Esophagus (tissue), 2 donors: Measurements from ENCODE around the gene VAV2. TPM values are rescaled to one million over a fixed set of nuclear protein-coding genes. Genes with fewer than 3 reads are reported as not detected.

Experiments used
- H3K27ac ChIP-seq, 2 donors: one replicate each; pipeline ENCODE4 v1.5.1; 2013; ENCODE audit warnings: low read depth in 2 of 2, mild to moderate bottlenecking in 2 of 2, inconsistent platforms in 1 of 2, low read length in 1 of 2, moderate library complexity in 1 of 2
- H3K27me3 ChIP-seq, 2 donors: one replicate each; pipeline ENCODE4 v1.6.1; 2013; ENCODE audit warnings: low read length in 2 of 2, control low read depth in 1 of 2, mild to moderate bottlenecking in 1 of 2; ENCODE audit not compliant: insufficient read depth in 2 of 2, control insufficient read depth in 1 of 2
- H3K36me3 ChIP-seq, 2 donors: one replicate each; pipeline ENCODE4 v1.6.1; 2013; ENCODE audit warnings: low read length in 1 of 2; ENCODE audit not compliant: control insufficient read depth in 2 of 2, insufficient read depth in 2 of 2
- H3K4me1 ChIP-seq, 2 donors: one replicate each; pipeline ENCODE4 v1.6.1; 2013; ENCODE audit warnings: low read length in 1 of 2; ENCODE audit not compliant: control insufficient read depth in 2 of 2, insufficient read depth in 2 of 2
- H3K4me3 ChIP-seq, 2 donors: one replicate each; pipeline ENCODE4 v1.5.1; 2013; ENCODE audit warnings: low read length in 2 of 2, mild to moderate bottlenecking in 2 of 2, low read depth in 1 of 2, moderate library complexity in 1 of 2
- H3K9me3 ChIP-seq, 2 donors: one replicate each; pipeline ENCODE4 v1.6.1; 2013; ENCODE audit warnings: mild to moderate bottlenecking in 2 of 2, low read depth in 1 of 2, low read length in 1 of 2, moderate library complexity in 1 of 2; ENCODE audit not compliant: control insufficient read depth in 2 of 2, insufficient read depth in 1 of 2
- WGBS, 2 donors: extraction: QIAGEN DNeasy Blood & Tissue Kit; methylation state at CpG; one replicate each; pipeline ENCODE4 v1.1.7; 2013; 5-methylcytosine and 5-hydroxymethylcytosine counted together
- polyA plus RNA-seq, 2 donors: library from polyadenylated mRNA; stranded (reverse); fragments of 200-250 nt; gene quantifications; one replicate each; pipeline ENCODE4 v1.2.3, GENCODE V29; 2013
- donor health status: healthy with polysubstance abuse.
- donor health status: Bipolar disorder and iron deficiency.

The VAV2 gene
- polyA plus RNA-seq, 2 donors: 4.8 to 5.0 TPM

DNA sequence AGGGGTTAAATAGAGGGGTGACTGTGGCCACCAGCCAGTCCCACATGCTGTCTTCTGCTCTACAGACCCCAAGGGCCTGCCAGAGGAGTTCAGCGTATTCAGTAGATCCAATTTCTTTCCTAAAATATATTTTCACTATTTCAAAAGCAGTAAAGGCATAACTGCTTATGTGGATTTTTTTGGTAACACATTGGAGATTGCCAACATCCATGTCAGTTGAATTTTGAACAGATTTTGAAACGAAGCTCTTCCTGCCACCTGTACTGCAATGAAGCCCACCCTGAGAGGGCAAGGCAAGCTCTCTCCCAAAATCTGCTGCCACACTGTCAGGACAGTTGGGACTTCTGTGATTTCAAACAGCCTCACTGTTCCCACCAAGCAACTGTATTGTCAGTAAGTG lies 216.8 kb downstream of the VAV2 start:
- no peak overlapping the region for H3K27ac ChIP-seq
- no peaks in the 10 kb centered on the region for H3K27me3 ChIP-seq
- peaks cover 7 to 29% of the 10 kb centered on the region in 2 donors for H3K36me3 ChIP-seq
- H3K4me3 ChIP-seq: no peak overlapping the region
- 91 to 100% methylated on average over 2 of the region's 2 CpGs for WGBS, 2 donors
- peaks cover 0 to 14% of the 10 kb centered on the region in 2 donors for H3K9me3 ChIP-seq
- no peaks in the 10 kb centered on the region for H3K4me1 ChIP-seq

DNA sequence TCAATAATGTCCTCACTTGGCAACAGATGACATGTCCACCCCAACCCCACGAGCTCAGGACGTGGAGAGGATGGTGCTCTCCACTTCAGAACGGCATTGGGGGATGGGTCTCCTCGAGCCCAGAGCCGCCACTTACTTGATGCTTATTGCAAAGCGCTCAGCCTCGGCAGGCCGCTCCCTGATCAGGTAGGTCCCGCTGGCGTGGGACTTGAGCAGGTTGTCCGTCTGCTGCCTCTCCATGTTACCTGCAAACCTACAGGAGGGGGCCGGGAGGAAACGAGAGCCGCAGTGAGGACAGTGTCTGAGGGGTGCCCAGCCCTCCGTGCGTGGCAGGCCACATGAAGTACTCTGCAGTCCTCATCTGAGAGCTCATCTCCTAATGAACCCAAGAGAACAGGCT lies 217.3 kb downstream of the VAV2 start:
- peaks cover 0 to 14% of the 10 kb centered on the region in 2 donors for H3K9me3 ChIP-seq
- H3K4me1 ChIP-seq: peaks cover 0 to 3% of the 10 kb centered on the region in 2 donors
- peaks cover 7 to 29% of the 10 kb centered on the region in 2 donors for H3K36me3 ChIP-seq
- no peak overlapping the region for H3K4me3 ChIP-seq
- H3K27ac ChIP-seq: no peak overlapping the region
- H3K27me3 ChIP-seq: no peaks in the 10 kb centered on the region
- WGBS, 2 donors: 97 to 99% methylated on average over 16 of the region's 16 CpGs

DNA sequence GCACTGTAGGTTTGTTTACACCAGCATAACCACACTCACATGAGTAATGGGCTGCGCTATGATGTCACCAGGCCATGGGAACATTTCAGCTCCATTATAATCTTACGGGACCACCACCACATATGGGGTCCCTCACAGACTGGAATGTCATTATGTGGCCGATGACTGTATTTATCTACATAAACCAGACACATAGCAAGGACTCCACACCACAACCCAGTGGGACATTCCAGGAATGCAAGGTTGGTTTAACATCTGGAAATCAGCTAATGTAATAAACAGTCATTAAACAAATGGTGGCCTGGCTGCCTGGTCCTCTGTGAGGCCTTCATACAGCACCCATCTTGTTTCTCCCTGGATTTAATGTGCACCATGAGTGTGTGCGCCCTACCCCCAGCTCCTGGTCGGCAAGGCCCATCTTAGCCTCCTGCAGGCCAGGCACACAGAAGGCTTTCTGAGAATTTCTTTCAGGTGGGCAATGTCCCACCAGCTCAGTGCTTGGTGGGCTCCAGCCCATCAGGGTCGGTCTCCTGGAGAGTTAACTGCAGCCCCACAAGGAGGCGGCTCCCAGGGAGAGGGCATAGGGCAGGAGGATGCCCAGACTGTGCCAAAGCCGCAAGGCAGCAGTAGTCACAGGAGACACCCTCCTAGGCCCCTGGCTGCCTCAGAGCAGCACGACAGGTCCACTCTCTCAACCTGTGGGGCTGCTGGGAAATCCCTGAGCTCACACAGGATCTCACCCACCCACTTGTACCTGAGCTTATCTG lies 218.1 kb downstream of the VAV2 start:
- H3K4me1 ChIP-seq: peaks cover 0 to 3% of the 10 kb centered on the region in 2 donors
- WGBS, 2 donors: 90 to 98% methylated on average over 9 of the region's 9 CpGs
- no peaks in the 10 kb centered on the region for H3K27me3 ChIP-seq
- H3K9me3 ChIP-seq: peaks cover 0 to 14% of the 10 kb centered on the region in 2 donors
- no peak overlapping the region for H3K27ac ChIP-seq
- peaks cover 7 to 29% of the 10 kb centered on the region in 2 donors for H3K36me3 ChIP-seq
- H3K4me3 ChIP-seq: no peak overlapping the region

DNA sequence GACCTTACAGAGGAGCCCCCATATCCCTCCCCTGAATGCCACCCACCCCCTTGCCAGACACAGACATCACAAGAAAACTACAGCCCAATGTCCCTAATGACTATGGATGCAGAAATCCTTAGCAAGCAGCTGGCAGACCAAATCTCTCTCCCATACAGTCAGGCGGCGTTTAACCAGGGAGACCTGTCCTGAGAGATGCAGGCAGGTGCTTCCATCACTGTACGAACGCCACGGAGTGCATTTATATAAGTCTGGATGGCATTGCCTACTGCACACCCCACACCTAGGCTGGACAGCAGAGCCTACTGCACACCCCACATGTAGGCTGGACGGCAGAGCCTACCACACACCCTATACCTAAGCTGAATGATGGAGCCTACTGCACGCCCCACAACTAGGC lies 219.5 kb downstream of the VAV2 start:
- Histone ChIP-seq H3K36me3 (peaks cover 7 to 34% of the 10 kb centered on the region in 2 donors), H3K4me3 (no peak overlapping the region), H3K4me1 (peaks cover 0 to 3% of the 10 kb centered on the region in 2 donors), H3K27me3 (no peaks in the 10 kb centered on the region), H3K27ac (no peak overlapping the region), H3K9me3 (peaks cover 0 to 19% of the 10 kb centered on the region in 2 donors)
- WGBS, 2 donors: 88 to 95% methylated on average over 7 of the region's 7 CpGs

DNA sequence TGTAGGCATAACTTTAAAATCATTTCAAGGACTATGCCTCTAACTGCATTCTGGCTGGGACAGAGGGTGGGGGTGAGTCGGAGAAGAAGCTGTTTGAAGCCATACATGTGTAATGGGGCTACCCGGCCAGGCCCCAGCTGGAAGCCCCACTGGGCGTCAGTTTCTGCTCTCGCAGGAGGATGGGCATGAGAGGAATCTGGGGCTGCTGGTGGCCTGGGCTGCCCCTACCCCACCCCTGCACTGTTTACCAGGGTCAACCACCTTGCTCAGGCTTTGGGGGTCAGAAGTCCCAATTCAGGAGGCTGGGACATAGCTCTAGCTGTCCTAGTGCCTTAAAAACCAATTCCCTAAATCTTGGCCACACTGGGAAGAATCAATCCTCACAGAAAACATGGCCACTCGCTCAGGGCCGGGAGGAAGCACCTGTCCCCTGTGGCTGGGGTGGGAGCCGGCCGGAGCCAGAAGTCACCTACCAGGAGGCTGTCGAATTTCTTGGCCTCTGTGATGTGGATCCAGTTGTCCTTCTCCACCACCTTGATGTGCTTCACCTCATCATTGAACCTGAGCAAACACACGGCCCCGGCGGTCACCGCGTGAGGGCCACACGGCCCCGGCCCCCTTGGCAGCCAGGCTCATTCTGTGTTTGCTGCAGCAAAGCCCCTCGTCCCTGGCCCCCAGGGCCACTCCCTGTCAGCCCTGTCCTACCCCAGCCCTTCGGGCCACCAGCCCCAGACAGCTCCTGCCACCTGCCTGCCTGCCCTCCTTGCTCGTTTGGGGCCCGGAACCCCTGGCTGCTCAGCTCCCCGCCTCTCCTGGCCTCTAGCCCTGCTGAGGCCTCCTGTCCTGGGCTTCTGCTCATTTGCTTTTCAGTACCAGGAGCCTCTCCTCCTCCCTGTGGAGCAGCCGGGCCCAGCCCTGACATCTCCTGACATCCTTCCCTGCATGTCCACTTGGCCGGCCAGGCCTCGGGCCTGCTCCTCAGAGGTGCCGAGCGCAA lies 220.3 kb downstream of the VAV2 start:
- Histone ChIP-seq H3K27ac (no peak overlapping the region), H3K9me3 (peaks cover 0 to 19% of the 10 kb centered on the region in 2 donors), H3K27me3 (no peaks in the 10 kb centered on the region), H3K4me1 (peaks cover 0 to 3% of the 10 kb centered on the region in 2 donors), H3K4me3 (no peak overlapping the region), H3K36me3 (peaks cover 7 to 31% of the 10 kb centered on the region in 2 donors)
- 78 to 90% methylated on average over 25 to 26 of the region's 26 CpGs for WGBS, 2 donors

DNA sequence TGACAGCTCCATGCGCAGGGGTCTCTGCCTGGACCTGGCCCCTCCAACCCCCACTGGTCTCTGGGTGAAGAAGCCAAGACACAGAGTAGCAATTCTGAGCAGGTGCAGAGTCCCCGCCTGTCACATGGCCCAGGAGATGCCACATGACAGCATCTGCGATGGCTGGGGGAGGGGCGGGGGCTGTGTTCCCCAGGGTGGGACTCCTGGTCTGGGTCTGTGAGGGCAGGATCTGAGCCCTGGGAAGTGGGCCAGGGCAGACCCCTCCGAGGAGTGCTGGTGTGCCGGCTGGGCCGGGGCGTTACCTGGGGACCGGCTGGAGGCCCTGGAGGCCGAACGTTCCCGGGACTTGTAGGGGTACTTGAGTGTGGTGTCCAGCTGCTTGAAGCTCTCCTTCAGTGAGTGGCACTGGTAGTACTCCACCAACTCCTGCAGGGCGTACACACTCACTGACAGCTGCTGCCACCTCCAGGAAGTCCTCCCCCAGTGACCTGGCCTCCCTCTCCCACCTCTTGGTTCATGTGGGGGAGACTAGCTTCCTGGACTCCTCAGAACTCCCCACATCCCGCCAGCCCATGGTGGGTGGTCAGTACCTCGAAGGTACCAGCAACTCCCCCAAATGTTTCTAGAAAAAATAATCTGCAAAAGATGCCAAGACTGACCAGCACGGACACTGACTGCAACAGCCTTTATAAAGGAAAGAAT lies 221.9 kb downstream of the VAV2 start:
- H3K36me3 ChIP-seq: peaks cover 3 to 24% of the 10 kb centered on the region in 2 donors
- 79 to 91% methylated on average over 16 of the region's 16 CpGs for WGBS, 2 donors
- peaks cover 0 to 19% of the 10 kb centered on the region in 2 donors for H3K9me3 ChIP-seq
- no peak overlapping the region for H3K27ac ChIP-seq
- peaks cover 0 to 3% of the 10 kb centered on the region in 2 donors for H3K4me1 ChIP-seq
- H3K4me3 ChIP-seq: no peak overlapping the region
- H3K27me3 ChIP-seq: no peaks in the 10 kb centered on the region

DNA sequence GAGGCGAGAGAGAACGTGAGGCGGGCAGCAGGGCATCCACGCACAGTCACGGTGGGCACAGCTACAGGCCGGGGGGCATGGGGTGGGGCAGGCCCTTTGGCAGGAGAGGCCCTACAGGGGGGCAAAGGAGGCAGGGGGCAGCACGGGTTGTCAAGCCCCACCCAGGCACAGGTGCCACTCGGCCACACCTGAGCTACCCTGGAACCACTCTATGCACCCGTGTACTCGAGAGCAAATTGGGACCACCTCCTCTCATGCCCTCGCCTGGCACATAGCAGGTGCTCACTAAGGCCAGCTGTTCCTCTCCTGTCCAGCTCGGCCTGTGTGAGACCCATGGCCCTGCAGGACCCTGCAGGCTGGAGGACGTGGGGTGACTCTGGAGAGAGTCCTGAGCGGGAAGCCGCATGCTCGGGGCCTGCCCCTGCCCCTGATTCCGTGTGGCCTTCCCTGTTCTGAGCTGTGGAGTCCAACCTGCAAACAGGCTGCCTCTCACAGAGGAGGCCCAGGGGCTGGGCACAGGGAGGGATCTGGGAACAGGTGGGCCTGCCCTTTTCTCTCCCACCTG lies 222.5 kb downstream of the VAV2 start:
- peaks cover 0 to 3% of the 10 kb centered on the region in 2 donors for H3K4me1 ChIP-seq
- WGBS, 2 donors: 87 to 91% methylated on average over 16 to 17 of the region's 17 CpGs
- H3K4me3 ChIP-seq: no peak overlapping the region
- H3K36me3 ChIP-seq: peaks cover under 1 to 18% of the 10 kb centered on the region in 2 donors
- H3K27me3 ChIP-seq: no peaks in the 10 kb centered on the region
- H3K9me3 ChIP-seq: peaks cover 0 to 14% of the 10 kb centered on the region in 2 donors
- H3K27ac ChIP-seq: no peak overlapping the region

DNA sequence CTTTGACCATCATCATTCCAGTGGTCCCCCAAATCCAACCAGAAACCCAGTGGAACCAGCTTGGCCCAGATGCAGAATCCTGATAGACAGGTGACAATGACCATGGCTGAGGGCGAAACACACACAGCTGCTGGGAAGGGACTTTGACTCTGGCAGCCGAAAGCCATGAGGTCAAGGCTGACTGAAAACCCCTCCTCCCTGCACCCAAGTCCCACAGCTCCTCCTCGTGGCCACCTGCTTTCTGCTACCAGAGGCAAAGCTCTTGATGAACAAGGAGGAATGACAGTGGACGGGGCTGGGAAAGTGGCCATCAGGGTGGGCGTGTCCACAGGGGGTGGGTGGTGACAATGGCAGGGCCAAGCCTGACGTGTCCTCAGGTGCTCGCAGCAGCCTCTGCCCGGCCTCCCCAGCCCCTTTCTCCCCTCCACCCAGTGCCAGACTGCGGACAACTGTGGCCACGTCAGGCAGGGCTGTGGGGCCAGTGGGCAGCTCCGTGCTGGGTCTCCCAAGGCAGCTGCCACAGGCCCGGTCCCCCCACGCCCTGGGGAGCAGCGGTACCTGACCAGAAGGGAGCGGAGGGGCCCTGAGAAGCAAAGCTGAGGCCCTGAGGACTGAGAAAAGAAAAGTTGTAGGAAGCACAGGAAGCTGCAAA lies 223.1 kb downstream of the VAV2 start:
- Histone ChIP-seq H3K4me3 (no peak overlapping the region), H3K36me3 (peaks cover 0 to 13% of the 10 kb centered on the region in 2 donors), H3K27ac (no peak overlapping the region), H3K27me3 (no peaks in the 10 kb centered on the region), H3K9me3 (peaks cover 0 to 8% of the 10 kb centered on the region in 2 donors), H3K4me1 (peaks cover 0 to 3% of the 10 kb centered on the region in 2 donors)
- 72 to 90% methylated on average over 15 of the region's 15 CpGs for WGBS, 2 donors
